Astrocyte (in vitro differentiated cells and primary cell): Measurements from ENCODE around the gene TEF. TPM values are rescaled to one million over a fixed set of nuclear protein-coding genes. Genes with fewer than 3 reads are reported as not detected.
A peak's percentile ranks its signal among the peaks of the same experiment; 100 is the strongest.

Source experiments
- DNase-seq: peaks from one replicate; pipeline ENCODE4 v3.0.0-alpha.2; 2010; ENCODE audit warnings: low read depth
- FAIRE-seq: peaks from 2 replicates; lab custom pipeline; 2011; peaks lifted over from hg19 to GRCh38; lab: Jason Lieb, UNC
- H2AFZ ChIP-seq: 2 replicates; pipeline ENCODE4 v1.6.0; 2012; ENCODE audit warnings: low read depth, low read length, inconsistent platforms
- H3K27ac ChIP-seq: 2 replicates; pipeline ENCODE4 v1.5.1; 2011; ENCODE audit warnings: low read depth, low read length, inconsistent platforms
- H3K27me3 ChIP-seq: 2 replicates; pipeline ENCODE4 v1.6.0; 2011; ENCODE audit warnings: low read length, inconsistent platforms; ENCODE audit not compliant: insufficient read depth
- H3K36me3 ChIP-seq: 2 replicates; pipeline ENCODE4 v1.5.1; 2011; ENCODE audit warnings: low read length, inconsistent platforms; ENCODE audit not compliant: insufficient read depth
- H3K4me1 ChIP-seq: 2 replicates; pipeline ENCODE4 v1.5.1; 2011; ENCODE audit warnings: low read length, inconsistent platforms; ENCODE audit not compliant: insufficient read depth
- H3K4me2 ChIP-seq: 2 replicates; pipeline ENCODE4 v1.6.0; 2012; ENCODE audit warnings: low read length, inconsistent platforms
- H3K4me3 ChIP-seq: 2 replicates; pipeline ENCODE4 v1.5.1; 2011; ENCODE audit warnings: low read depth, mild to moderate bottlenecking, low read length, inconsistent platforms; ENCODE audit not compliant: insufficient read depth
- H3K79me2 ChIP-seq: 2 replicates; pipeline ENCODE4 v1.6.0; 2012; ENCODE audit warnings: mild to moderate bottlenecking, low read length, inconsistent platforms; ENCODE audit not compliant: insufficient read depth
- H3K9ac ChIP-seq: 2 replicates; pipeline ENCODE4 v1.6.0; 2012; ENCODE audit warnings: mild to moderate bottlenecking, low read length, inconsistent platforms
- H3K9me3 ChIP-seq: 2 replicates; pipeline ENCODE4 v1.5.1; 2012; ENCODE audit warnings: low read depth, mild to moderate bottlenecking, low read length, inconsistent platforms; ENCODE audit not compliant: insufficient read depth
- H4K20me1 ChIP-seq: 2 replicates; pipeline ENCODE4 v1.6.0; 2012; ENCODE audit warnings: low read length, inconsistent platforms; ENCODE audit not compliant: insufficient read depth
- H3K27ac Mint-ChIP-seq: one replicate; pipeline ENCODE4 v1.8.0; 2021; ENCODE audit warnings: mild to moderate bottlenecking, mixed read lengths; ENCODE audit not compliant: unreplicated experiment
- H3K27me3 Mint-ChIP-seq: one replicate; pipeline ENCODE4 v1.8.0; 2021; ENCODE audit warnings: low read depth, mixed read lengths; ENCODE audit not compliant: unreplicated experiment
- H3K36me3 Mint-ChIP-seq: one replicate; pipeline ENCODE4 v1.8.0; 2021; ENCODE audit warnings: low read depth, mixed read lengths; ENCODE audit not compliant: unreplicated experiment
- H3K4me1 Mint-ChIP-seq: one replicate; pipeline ENCODE4 v1.8.0; 2021; ENCODE audit warnings: low read depth, mixed read lengths; ENCODE audit not compliant: unreplicated experiment
- H3K4me3 Mint-ChIP-seq: one replicate; pipeline ENCODE4 v1.8.0; 2021; ENCODE audit warnings: mild to moderate bottlenecking, moderate library complexity, mixed read lengths; ENCODE audit not compliant: unreplicated experiment
- H3K9me3 Mint-ChIP-seq: one replicate; pipeline ENCODE4 v1.8.0; 2021; ENCODE audit warnings: mild to moderate bottlenecking, mixed read lengths; ENCODE audit not compliant: unreplicated experiment
- EZH2 ChIP-seq: IDR thresholded peaks from 2 replicates; pipeline ENCODE4 v1.6.1; 2012; ENCODE audit warnings: mild to moderate bottlenecking, low read length, inconsistent platforms; ENCODE audit not compliant: insufficient read depth
- total RNA-seq: library from RNA; stranded (reverse); gene quantifications from 2 replicates; pipeline ENCODE4 v1.2.1, GENCODE V29; 2021
- TF ChIP-seq, protein P1 (sequence below): IDR thresholded peaks from 2 replicates; pipeline ENCODE4 v1.5.1; 2011; ENCODE audit warnings: low read depth, mild to moderate bottlenecking, inconsistent platforms, low read length, moderate library complexity; ENCODE audit not compliant: insufficient read depth

Gene TEF
- total RNA-seq, 1 donor from 2014 or later = 6.3 TPM

DNA sequence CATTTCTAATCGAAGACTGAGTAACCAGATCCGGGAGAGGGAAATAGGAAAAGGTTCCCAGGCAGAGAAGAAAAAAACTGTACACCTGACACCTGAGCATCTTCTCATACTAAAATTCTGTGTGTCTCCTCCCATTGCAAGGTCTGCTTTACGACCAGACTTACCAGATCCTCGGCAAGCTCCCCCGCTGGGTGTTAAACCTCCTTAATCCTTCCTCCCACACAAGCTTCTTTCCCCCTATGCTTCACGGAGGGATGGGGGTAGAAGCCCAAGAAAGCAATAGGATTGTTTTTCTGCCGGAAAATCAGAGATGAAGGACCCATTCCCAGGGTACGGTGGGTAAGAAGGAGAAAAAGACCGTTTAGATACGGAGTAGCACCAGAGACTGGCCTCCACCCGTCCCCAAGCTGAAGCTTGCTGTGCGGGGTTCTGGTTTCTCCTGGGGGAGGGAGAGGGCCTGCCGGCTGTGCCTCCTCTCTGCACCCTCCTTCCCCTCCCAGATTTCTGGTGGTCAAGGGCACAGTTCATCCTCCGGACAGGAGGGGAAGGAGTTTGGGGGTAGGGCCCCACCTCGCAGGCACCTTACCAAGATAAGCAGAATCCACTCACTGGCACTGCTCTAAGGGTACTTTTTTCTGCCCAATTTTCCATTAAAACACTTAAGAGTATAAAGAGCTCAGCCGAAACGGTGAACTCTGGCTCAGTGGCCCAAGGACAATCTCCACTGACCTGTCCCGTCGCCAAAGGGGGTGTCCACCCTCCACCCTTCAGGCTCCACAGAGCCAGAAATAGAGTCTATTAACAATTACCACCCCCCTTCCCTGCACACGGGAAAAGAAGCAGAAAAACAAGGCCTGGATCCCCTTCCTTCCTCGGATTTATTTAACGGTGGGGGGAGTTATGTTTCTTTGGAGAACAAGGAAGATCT is 63.7 kb downstream of the TEF start:
- no peak for FAIRE-seq
- Mint-ChIP-seq H3K27ac (peak overlapping the region; percentile 92), H3K9me3 (no peaks in the 10 kb centered on the region)

DNA sequence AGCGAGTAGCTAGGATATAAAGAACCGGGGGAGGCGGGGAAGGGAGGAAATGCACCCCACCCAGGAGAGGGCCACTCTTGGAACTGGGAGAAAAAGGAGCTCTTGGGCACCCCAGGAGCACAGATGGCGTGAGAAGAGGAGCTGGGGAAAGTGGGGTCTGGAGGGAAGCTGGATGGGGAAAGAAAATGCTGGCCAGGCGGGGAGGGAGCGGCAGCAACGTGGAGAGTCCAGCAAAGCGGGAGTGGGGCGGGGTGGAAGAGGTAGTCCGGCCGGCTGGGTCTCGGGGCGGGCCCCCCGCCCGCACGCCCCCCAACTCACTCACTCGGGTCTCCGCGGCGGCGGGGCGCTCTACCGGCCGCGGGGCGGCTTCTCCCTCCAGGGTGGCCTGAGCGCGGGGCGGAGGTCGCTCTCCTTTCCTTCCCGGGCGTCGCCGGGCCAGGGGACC is 64.3 kb downstream of the TEF start:
- Histone ChIP-seq H3K36me3 (peaks cover 6% of the 10 kb centered on the region), H3K4me2 (peak overlapping the region; percentile 98), H3K27ac (peak overlapping the region; percentile 97), H3K27me3 (no peaks in the 10 kb centered on the region), H3K4me1 (peaks cover 11% of the 10 kb centered on the region), H3K4me3 (peak overlapping the region; percentile 96), H4K20me1 (peaks cover 46% of the 10 kb centered on the region), H3K79me2 (peaks cover 61% of the 10 kb centered on the region), H3K9me3 (no peaks in the 10 kb centered on the region), H2AFZ (no peak overlapping the region), H3K9ac (peak overlapping the region; percentile 96)
- no peak for FAIRE-seq
- H3K36me3 Mint-ChIP-seq = peaks cover 7% of the 10 kb centered on the region
- H3K9me3 Mint-ChIP-seq = no peaks in the 10 kb centered on the region
- peaks cover 16% of the 10 kb centered on the region for H3K4me1 Mint-ChIP-seq
- H3K4me3 Mint-ChIP-seq = peak overlapping the region; percentile 98
- TF ChIP-seq, protein P1, sequence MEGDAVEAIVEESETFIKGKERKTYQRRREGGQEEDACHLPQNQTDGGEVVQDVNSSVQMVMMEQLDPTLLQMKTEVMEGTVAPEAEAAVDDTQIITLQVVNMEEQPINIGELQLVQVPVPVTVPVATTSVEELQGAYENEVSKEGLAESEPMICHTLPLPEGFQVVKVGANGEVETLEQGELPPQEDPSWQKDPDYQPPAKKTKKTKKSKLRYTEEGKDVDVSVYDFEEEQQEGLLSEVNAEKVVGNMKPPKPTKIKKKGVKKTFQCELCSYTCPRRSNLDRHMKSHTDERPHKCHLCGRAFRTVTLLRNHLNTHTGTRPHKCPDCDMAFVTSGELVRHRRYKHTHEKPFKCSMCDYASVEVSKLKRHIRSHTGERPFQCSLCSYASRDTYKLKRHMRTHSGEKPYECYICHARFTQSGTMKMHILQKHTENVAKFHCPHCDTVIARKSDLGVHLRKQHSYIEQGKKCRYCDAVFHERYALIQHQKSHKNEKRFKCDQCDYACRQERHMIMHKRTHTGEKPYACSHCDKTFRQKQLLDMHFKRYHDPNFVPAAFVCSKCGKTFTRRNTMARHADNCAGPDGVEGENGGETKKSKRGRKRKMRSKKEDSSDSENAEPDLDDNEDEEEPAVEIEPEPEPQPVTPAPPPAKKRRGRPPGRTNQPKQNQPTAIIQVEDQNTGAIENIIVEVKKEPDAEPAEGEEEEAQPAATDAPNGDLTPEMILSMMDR = no peak
- DNase-seq = no peak
- no peaks in the 10 kb centered on the region for H3K27me3 Mint-ChIP-seq
- peak overlapping the region; percentile 92 for H3K27ac Mint-ChIP-seq

More for the DNA sequence above, 63.7 kb downstream of the TEF start:
- H3K36me3 ChIP-seq = peaks cover 6% of the 10 kb centered on the region
- H3K4me2 ChIP-seq = peak overlapping the region; percentile 98
- peaks cover 53% of the 10 kb centered on the region for H4K20me1 ChIP-seq
- no peaks in the 10 kb centered on the region for H3K9me3 ChIP-seq
- peak overlapping the region; percentile 97 for H3K27ac ChIP-seq
- H3K27me3 ChIP-seq = no peaks in the 10 kb centered on the region
- no peak for TF ChIP-seq EZH2
- TF ChIP-seq, protein P1 = no peak
- peak overlapping the region; percentile 98 for H3K4me3 Mint-ChIP-seq
- no peaks in the 10 kb centered on the region for H3K27me3 Mint-ChIP-seq
- H3K4me1 Mint-ChIP-seq = peaks cover 16% of the 10 kb centered on the region
- peak overlapping the region; percentile 96 for H3K4me3 ChIP-seq
- peaks cover 67% of the 10 kb centered on the region for H3K79me2 ChIP-seq
- DNase-seq = no peak
- H2AFZ ChIP-seq = peak overlapping the region; percentile 22
- H3K9ac ChIP-seq = peak overlapping the region; percentile 96
- H3K4me1 ChIP-seq = peaks cover 11% of the 10 kb centered on the region
- peaks cover 7% of the 10 kb centered on the region for H3K36me3 Mint-ChIP-seq
